HK-2 (cell line): Measurements from ENCODE around the gene TTC1.
A peak's percentile ranks its signal among the peaks of the same experiment; 100 is the strongest.
"Not testable (repeated sequence)": the region's sequence is repeated elsewhere in the genome, so short reads cannot be mapped to it uniquely, and the experiment has no call there.

Experiments
- DNase-seq: peaks from one replicate; pipeline ENCODE4 v3.0.0-alpha.2; 2018; ENCODE audit not compliant: unreplicated experiment

Gene TTC1

GRCh38 chr5:160008877-160009590, at the start of gene TTC1:
TTC1 (plus strand) TSS chr5:160009139; CDS start chr5:160010529, 1,390 bp downstream.
- DNase-seq = peak; percentile 81

- no peak for DNase-seq
Measured at GRCh38 chr5:159961176-159962160, 47.5 kb upstream of the TTC1 start.

- DNase-seq = no peak
Measured at GRCh38 chr5:159962214-159962613, 46.7 kb upstream of the TTC1 start.

GRCh38 chr5:159963935-159964334, 45.0 kb upstream of the TTC1 start:
- DNase-seq = no peak

GRCh38 chr5:159965031-159965837, 43.7 kb upstream of the TTC1 start:
- DNase-seq = peak; percentile 20

GRCh38 chr5:159965838-159966128, 43.2 kb upstream of the TTC1 start:
- DNase-seq = not testable (repeated sequence)

- no peak for DNase-seq
Measured at GRCh38 chr5:159969966-159970365, 39.0 kb upstream of the TTC1 start.

- no peak for DNase-seq
Measured at GRCh38 chr5:159971038-159971437, 37.9 kb upstream of the TTC1 start.

- DNase-seq = no peak
Measured at GRCh38 chr5:159971514-159971913, 37.4 kb upstream of the TTC1 start.

- DNase-seq = no peak
Measured at GRCh38 chr5:159971931-159972461, 36.9 kb upstream of the TTC1 start.

- no peak for DNase-seq
Measured at GRCh38 chr5:159972538-159973362, 36.2 kb upstream of the TTC1 start.

GRCh38 chr5:159975462-159976019, 33.4 kb upstream of the TTC1 start:
- DNase-seq = peak; percentile 43

- no peak for DNase-seq
Measured at GRCh38 chr5:159976921-159977320, 32.0 kb upstream of the TTC1 start.

- no peak for DNase-seq
Measured at GRCh38 chr5:159978358-159978757, 30.6 kb upstream of the TTC1 start.

GRCh38 chr5:159982421-159983173, 26.3 kb upstream of the TTC1 start:
- no peak for DNase-seq

GRCh38 chr5:159987031-159987674, 21.8 kb upstream of the TTC1 start:
- DNase-seq = peak; percentile 65

GRCh38 chr5:159990506-159990905, 18.4 kb upstream of the TTC1 start:
- no peak for DNase-seq

- no peak for DNase-seq
Measured at GRCh38 chr5:159992566-159992965, 16.4 kb upstream of the TTC1 start.

- no peak for DNase-seq
Measured at GRCh38 chr5:159993194-159993593, 15.7 kb upstream of the TTC1 start.
